Endothelial cell of umbilical vein (primary cell): Measurements from ENCODE around the gene PLAAT2. TPM values are rescaled to one million over a fixed set of nuclear protein-coding genes. Genes with fewer than 3 reads are reported as not detected.

Experiments
- BruUV-seq: library from RNA; stranded (reverse); fragments of 400-500 nt; replicated peaks from 2 replicates; lab custom pipeline; 2021; lab: Mats Ljungman, UMichigan
- CTCF ChIA-PET: fragments of 300-600, 350-600 bp; sonication (Branson Sonifier 250); formaldehyde crosslinking; loops from one replicate; lab custom pipeline; 2021; ENCODE audit warnings: antibody characterized with exemption, inconsistent platforms; lab: Charles Lee
- POLR2A ChIA-PET: fragments of 300-600, 350-600 bp; sonication (Branson Sonifier 250); formaldehyde crosslinking; loops from one replicate; lab custom pipeline; 2021; ENCODE audit warnings: antibody characterized with exemption, inconsistent platforms; lab: Charles Lee
- DNase-seq: peaks from one replicate; pipeline ENCODE4 v3.0.0-alpha.2; 2011; ENCODE audit warnings: low read depth, low spot score
- FAIRE-seq: peaks from 2 replicates; lab custom pipeline; 2011; peaks lifted over from hg19 to GRCh38; lab: Jason Lieb, UNC
- H2AFZ ChIP-seq: 2 replicates; pipeline ENCODE4 v1.6.0; 2012; ENCODE audit warnings: low read depth, low read length, control low read depth, inconsistent platforms
- H3K27ac ChIP-seq: 2 replicates; pipeline ENCODE4 v1.5.1; 2011; ENCODE audit warnings: low read depth, mild to moderate bottlenecking, control low read depth, low read length, moderate library complexity; ENCODE audit not compliant: insufficient read depth
- H3K27me3 ChIP-seq, 2 experiments: 2 replicates each; pipeline versions ENCODE4 v1.6.0 to v1.6.1; 2011; ENCODE audit warnings: low read length in 2 of 2, mixed read lengths in 1 of 2; ENCODE audit not compliant: control insufficient read depth in 2 of 2, insufficient read depth in 2 of 2
- H3K36me3 ChIP-seq, 2 experiments: 2 replicates in 1 of 2; 3 replicates in 1 of 2; pipeline ENCODE4 v1.5.1; 2011; ENCODE audit warnings: low read length in 2 of 2, mild to moderate bottlenecking in 1 of 2, moderate library complexity in 1 of 2; ENCODE audit not compliant: control insufficient read depth in 2 of 2, insufficient read depth in 2 of 2; ENCODE audit errors: extremely low read depth in 1 of 2
- H3K4me1 ChIP-seq: 3 replicates; pipeline ENCODE4 v1.5.1; 2011; ENCODE audit warnings: mild to moderate bottlenecking, low read length; ENCODE audit not compliant: control insufficient read depth, insufficient read depth; ENCODE audit errors: extremely low read depth
- H3K4me2 ChIP-seq: 2 replicates; pipeline ENCODE4 v1.6.1; 2011; ENCODE audit warnings: low read length, control low read depth, mixed read lengths; ENCODE audit not compliant: insufficient read depth
- H3K4me3 ChIP-seq, 3 experiments: fragments of 200-600 bp in 1 of 3; sonication (generic), shearing (Covaris generic) in 1 of 3; replicated peaks in 1 of 3; 2 replicates each; pipeline ENCODE4 v1.5.1; 2011 to 2016; ENCODE audit warnings: control low read depth in 3 of 3, low read length in 3 of 3, mild to moderate bottlenecking in 2 of 3, inconsistent platforms in 1 of 3, low read depth in 1 of 3, moderate library complexity in 1 of 3; ENCODE audit not compliant: insufficient read depth in 1 of 3
- H3K79me2 ChIP-seq: 2 replicates; pipeline ENCODE4 v1.6.0; 2012; ENCODE audit warnings: low read length, inconsistent platforms; ENCODE audit not compliant: control insufficient read depth, insufficient read depth
- H3K9ac ChIP-seq: replicated peaks from 2 replicates; pipeline ENCODE3; 2011; ENCODE audit warnings: low read length, control low read depth; ENCODE audit not compliant: insufficient read depth; ENCODE audit errors: extremely low read depth
- H3K9me1 ChIP-seq: replicated peaks from 3 replicates; pipeline ENCODE4 v1.6.0; 2011; ENCODE audit warnings: mild to moderate bottlenecking, low read length; ENCODE audit not compliant: control insufficient read depth, insufficient read depth; ENCODE audit errors: extremely low read depth
- H3K9me3 ChIP-seq: replicated peaks from 2 replicates; pipeline ENCODE4 v1.5.1; 2012; ENCODE audit warnings: low read length, inconsistent platforms; ENCODE audit not compliant: control insufficient read depth, insufficient read depth
- H4K20me1 ChIP-seq: replicated peaks from 2 replicates; pipeline ENCODE3; 2011; ENCODE audit warnings: mild to moderate bottlenecking, low read length; ENCODE audit not compliant: control insufficient read depth, insufficient read depth; ENCODE audit errors: extremely low read depth
- EZH2 ChIP-seq: IDR thresholded peaks from 2 replicates; pipeline ENCODE4 v1.6.1; 2012; ENCODE audit warnings: borderline replicate concordance, low read depth, mild to moderate bottlenecking, moderate library complexity, low read length, inconsistent platforms; ENCODE audit not compliant: severe bottlenecking
- JUN ChIP-seq: IDR thresholded peaks from 2 replicates; pipeline ENCODE4 v1.6.1; 2011; ENCODE audit warnings: borderline replicate concordance, low read depth; ENCODE audit not compliant: insufficient read length, insufficient read depth
- MAX ChIP-seq: IDR thresholded peaks from 2 replicates; pipeline ENCODE4 v1.6.1; 2011; ENCODE audit not compliant: insufficient read depth, insufficient read length
- MYC ChIP-seq: IDR thresholded peaks from one replicate; pipeline ENCODE4 v1.6.1; 2011; ENCODE audit warnings: mild to moderate bottlenecking, low read depth, low read length
- dilution Hi-C: fragments of 300-500 bp; cut with MboI; formaldehyde crosslinking; loops from one replicate; pipeline ENCODE4 v1.15.0; 2019; ENCODE audit warnings: low sequenced_read_pairs; ENCODE audit not compliant: extremely low pct_ligation_motif_present
- intact Hi-C: fragments of 100-400 bp; cut with micrococcal nuclease; formaldehyde crosslinking; loops from one replicate; pipeline ENCODE4 v1.10.0; 2022
- polyA plus RNA-seq, 4 experiments: library from polyadenylated mRNA; depleted of rRNA in 3 of 4; stranded (reverse) in 3 of 4; unstranded in 1 of 4; fragments of >200 nt; gene quantifications; 2 replicates each; pipeline versions ENCODE4 v1.2.1 to v1.2.3, GENCODE V29; 2011 to 2012; ENCODE audit warnings: missing spikeins in 1 of 4
- total RNA-seq: library from RNA; stranded (reverse); gene quantifications from 2 replicates; pipeline ENCODE4 v1.2.3, GENCODE V29; 2021

The PLAAT2 gene
- total and polyA plus RNA-seq, 2 donors (not counting 3 experiments of a cell fraction or from before 2014, with no cell fraction given): 0.40 TPM; not detected in 1

GRCh38 chr11:63590024-63590788 lies 27.0 kb upstream of the PLAAT2 start:
- intact Hi-C loops: no loop called here
- dilution Hi-C loops: no loop called here
- Histone ChIP-seq H3K27me3 (no peaks in the 10 kb centered on the region), H2AFZ (no peak overlapping the region), H3K27ac (no peak overlapping the region), H3K4me2 (no peak overlapping the region), H3K9me3 (no peaks in the 10 kb centered on the region), H3K4me1 (no peaks in the 10 kb centered on the region), H3K79me2 (no peaks in the 10 kb centered on the region), H3K4me3 (no peak overlapping the region), H3K9ac (no peak overlapping the region), H3K9me1 (no peaks in the 10 kb centered on the region), H3K36me3 (peaks cover 0 to 2% of the 10 kb centered on the region in 2 experiments), H4K20me1 (no peaks in the 10 kb centered on the region)
- BruUV-seq: no TSS peak
- ChIA-PET CTCF (interaction anchor here (4.2 kb wide), 1 partner anchor 111 kb away, joined by 17 read pairs; no protein-coding TSS in a partner anchor), POLR2A (no interaction called here)
- no peak for DNase-seq
- TF ChIP-seq MAX (no peak), JUN (no peak)
- FAIRE-seq: no peak

- Histone ChIP-seq H4K20me1 (no peaks in the 10 kb centered on the region), H3K27ac (no peak overlapping the region), H3K4me2 (no peak overlapping the region), H3K4me1 (no peaks in the 10 kb centered on the region), H3K9ac (no peak overlapping the region), H2AFZ (no peak overlapping the region), H3K9me1 (no peaks in the 10 kb centered on the region), H3K36me3 (peaks cover 0 to 2% of the 10 kb centered on the region in 2 experiments), H3K79me2 (no peaks in the 10 kb centered on the region), H3K27me3 (no peaks in the 10 kb centered on the region), H3K9me3 (no peaks in the 10 kb centered on the region), H3K4me3 (no peak overlapping the region)
- POLR2A ChIA-PET: interaction anchor here (0.7 kb wide), 1 partner anchor 51 kb away, joined by 5 read pairs; no protein-coding TSS in a partner anchor
- no peak for DNase-seq
- FAIRE-seq: no peak
- BruUV-seq: no TSS peak
- TF ChIP-seq EZH2: no peak
- TF ChIP-seq MYC: no peak
- CTCF ChIA-PET: interaction anchor here (0.8 kb wide), 1 partner anchor 110 kb away, joined by 7 read pairs; no protein-coding TSS in a partner anchor
- dilution Hi-C loops: no loop called here
- intact Hi-C loops: no loop called here
Observed at GRCh38 chr11:63589000-63589399, 25.8 kb upstream of the PLAAT2 start.
